Colon (tissue), 2 donors: Measurements from ENCODE around the gene UBE2J2.

Experiments used
- FAIRE-seq: peaks from 2 replicates; lab custom pipeline; 2012; peaks lifted over from hg19 to GRCh38; lab: Jason Lieb, UNC
- donor health status: control.
- donor health status: control.

Gene UBE2J2

DNA sequence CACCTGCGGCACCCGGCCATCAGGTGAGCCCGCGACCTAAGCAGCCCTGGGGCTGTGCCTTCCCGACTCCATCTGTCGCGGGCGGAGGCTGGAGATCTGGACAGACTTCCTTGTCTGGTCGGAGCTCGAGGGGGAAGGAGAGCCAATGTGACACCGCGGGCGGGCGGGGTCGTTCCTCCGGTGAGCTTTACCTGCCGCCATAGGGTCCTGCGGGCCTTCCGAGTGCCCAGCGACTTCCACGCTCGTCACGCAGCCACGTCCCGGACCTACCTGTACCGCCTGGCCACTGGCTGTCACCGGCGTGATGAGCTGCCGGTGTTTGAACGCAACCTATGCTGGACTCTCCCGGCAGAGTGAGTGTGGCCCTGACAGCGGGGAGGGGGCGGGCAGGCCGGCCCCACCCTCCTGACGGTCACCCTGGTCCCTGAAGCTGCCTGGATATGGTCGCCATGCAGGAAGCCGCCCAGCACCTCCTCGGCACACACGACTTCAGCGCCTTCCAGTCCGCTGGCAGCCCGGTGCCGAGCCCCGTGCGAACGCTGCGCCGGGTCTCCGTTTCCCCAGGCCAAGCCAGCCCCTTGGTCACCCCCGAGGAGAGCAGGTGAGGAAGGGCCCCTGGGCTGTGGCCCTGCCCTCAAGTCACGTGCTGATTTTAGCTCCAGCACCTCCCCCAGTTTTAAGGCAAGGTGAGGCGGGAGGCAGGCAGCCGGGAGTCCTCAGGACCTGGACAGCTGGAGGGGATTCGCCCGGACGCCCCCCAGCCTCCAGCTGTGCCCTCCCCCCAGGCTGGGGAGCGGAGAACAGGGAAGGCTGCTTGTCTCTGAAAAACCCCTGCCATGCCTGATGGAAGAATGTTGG lies 35.8 kb upstream of the UBE2J2 start:
- FAIRE-seq, result no peak

DNA sequence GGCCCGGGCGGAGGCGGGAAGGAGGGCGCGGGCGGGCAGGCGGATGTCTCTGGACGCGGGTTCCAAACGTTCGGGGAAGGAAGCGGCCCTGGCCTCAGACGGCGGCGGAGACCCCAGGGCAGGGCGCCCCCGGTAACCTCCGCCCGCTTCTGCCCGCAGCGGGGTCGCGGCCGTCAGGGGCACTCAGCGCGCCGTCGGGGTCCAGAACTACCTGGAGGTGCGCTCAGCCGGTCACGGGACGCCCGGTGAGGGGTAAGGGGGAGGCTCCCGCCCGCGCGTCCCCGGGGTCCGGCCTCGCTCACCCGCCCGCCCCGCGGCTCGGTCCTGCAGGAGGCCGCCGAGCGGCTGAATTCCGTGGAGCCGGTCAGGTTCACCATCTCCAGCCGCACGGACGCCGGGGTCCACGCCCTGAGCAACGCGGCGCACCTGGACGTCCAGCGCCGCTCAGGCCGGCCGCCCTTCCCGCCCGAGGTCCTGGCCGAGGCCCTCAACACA lies 35.1 kb upstream of the UBE2J2 start:
- no peak for FAIRE-seq

DNA sequence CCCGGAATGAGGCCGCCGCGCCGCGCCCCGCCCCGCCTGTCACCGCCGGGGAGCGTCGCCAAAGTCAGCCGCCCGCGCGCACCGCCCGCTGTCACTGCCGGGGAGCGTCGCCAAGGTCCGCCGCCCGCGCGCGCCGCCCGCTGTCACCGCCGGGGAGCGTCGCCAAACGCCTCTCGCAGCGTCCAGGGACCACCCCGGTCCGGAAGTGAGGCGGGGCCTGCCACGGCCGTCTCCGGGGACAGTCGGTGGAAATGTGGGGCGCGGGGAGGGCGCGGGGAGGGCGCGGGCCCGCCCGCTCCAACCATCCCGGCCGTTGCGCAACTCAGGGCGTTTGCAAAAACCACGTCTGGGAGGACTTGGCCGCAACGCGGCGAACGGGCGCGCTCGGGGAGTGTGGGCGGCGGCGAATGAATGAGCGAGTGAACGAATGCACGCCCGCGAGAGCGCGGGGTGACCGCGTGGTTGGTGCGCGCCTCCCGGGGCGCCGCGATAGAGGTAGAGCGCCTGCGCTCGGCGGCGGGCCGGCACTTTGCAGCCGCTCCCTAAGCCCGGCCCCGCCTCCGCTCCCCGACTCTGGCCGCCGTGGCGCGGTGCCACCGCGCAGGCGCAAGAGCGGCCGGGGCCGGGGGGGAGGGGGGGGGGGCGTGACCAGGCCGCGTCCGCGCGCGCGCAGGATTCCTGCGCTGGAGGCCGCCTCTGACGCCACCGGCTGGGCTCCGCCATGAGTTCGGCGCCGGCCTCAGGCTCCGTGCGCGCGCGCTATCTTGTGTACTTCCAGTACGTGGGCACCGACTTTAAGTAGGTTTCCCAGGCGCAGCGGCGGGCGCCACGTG lies 34.5 kb upstream of the UBE2J2 start, which contains the start of the genes ACAP3 and PUSL1:
ACAP3 (minus strand) TSS at position 8 of the 833 bp plus-strand sequence. CDS start 115 bp downstream, outside the sequence.
PUSL1 (plus strand) TSS at position 675 of the 833 bp plus-strand sequence; CDS start at position 722, 47 bp downstream.
- FAIRE-seq, result no peak

DNA sequence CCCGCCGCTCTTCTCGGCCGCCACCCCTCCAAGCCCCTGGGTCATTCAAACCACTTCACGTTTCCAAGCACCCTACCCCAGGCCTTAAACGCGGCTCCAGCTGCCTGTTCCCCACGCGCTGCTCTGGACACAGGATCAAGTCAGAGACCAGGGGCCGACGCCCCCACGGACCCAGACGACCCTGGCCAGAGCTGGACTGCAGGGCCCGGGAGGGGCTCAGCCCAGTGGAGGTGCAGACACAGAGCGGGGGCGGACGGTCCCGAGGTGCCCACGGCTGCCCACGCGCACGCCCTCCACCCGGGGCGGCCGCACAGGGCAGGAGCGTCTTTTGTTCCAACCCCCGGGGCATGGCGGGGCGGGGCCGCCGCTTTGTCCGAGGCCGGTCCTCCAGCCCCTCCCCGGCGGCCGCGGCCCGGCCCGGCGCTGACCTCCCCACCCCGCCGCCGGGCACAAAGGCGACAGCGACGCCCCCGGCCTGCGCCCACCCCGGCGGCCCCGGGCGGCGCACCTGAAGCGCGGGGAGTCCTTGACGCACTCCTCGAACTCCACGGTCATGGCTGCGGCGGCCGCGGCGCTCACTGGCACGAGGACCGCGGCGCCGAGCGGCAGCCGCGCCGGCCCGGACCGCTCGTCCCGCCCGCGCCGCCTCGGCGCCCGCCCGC lies 33.7 kb upstream of the UBE2J2 start:
- FAIRE-seq, result no peak

DNA sequence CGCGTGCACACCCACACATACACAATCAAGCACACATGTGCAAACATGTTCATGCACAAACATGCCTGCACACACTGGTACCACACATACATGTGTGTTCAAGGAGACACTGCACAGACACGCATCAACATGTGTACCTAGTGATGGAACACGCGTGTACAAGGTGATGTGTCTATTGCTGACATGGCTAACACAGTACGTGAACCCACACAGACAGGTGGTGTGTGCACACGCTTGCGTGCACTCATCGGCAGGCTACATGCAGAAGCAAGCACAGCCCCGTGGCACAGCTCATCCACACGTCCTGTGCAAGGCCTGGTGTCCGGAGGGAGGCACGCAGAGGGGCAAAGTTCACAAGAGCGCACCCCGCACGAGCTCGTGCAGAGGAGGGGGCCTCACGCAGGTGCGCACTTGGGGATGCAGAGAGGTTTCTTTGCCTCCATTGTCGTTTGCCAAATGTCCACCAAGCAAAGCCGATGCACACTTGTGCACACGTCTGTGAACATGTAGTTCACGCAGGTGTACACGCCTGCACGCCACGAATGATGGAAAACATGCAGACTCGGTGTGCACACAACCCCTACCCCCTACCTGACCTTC lies 33.1 kb upstream of the UBE2J2 start:
- no peak for FAIRE-seq

DNA sequence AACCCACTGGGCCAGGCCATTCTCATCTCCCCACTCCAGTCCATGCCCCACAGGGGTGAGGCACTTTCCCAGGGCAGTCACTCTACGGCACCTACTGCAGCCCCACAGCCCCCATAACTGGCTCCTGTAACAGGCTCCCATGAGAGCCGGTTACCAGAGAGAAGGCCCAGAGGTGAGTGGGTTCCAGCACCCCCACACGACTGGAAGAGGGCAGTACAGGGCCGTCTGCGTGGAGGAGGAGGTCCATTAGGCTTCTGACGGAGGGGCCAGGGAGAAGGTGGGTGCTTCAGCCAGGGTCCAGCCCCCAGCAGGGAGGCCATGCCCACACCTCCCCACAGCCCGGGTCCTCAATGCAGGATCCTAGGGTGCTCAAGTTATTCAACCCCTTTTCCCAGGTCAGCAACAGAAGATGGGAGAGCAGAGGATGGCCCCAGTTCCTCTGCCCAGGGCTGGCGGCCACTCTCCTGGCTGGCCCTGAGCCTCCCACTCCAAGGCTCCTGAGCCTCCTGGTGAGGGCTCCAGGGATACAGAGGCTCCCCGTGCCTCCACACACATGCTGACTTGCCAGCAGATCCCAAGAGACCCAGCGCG lies 32.5 kb upstream of the UBE2J2 start:
- FAIRE-seq, result no peak

DNA sequence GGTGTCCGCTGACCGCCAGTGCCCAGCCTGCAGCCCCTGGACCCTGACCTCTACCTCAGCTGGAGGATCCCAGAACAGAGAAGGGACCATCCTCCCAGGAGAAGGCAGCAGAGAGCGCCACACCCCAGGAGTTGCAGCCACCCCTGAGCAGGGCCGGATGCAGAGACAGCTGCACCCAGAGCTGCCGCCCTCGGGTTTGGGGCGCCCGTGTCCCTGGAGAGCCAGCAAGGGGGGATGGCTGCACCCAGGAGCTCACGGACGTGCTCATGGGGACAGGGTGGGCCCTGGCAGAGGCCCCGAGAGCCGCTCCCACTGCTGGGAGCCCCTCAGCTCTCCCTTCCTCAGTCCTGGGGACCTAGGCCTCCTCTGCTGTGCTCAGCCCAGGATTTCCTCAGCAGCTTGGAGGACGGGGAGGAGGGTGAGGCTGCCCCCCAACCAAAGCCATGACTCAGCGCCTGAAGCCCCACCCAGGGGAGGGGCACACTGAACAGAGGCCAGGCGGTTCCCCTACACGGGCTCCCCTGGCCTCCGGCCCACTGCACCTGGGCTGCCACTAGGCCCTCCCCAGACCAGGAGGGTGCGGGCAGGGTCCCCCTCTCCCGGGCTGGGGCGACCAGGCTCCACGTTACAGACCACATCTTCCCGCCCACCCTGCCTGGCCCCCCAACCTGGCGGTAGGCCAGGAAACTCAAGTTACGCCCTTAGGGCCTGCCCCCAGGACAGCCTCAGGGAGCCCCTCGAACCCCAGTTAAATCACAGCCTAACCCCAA lies 31.8 kb upstream of the UBE2J2 start:
- no peak for FAIRE-seq

DNA sequence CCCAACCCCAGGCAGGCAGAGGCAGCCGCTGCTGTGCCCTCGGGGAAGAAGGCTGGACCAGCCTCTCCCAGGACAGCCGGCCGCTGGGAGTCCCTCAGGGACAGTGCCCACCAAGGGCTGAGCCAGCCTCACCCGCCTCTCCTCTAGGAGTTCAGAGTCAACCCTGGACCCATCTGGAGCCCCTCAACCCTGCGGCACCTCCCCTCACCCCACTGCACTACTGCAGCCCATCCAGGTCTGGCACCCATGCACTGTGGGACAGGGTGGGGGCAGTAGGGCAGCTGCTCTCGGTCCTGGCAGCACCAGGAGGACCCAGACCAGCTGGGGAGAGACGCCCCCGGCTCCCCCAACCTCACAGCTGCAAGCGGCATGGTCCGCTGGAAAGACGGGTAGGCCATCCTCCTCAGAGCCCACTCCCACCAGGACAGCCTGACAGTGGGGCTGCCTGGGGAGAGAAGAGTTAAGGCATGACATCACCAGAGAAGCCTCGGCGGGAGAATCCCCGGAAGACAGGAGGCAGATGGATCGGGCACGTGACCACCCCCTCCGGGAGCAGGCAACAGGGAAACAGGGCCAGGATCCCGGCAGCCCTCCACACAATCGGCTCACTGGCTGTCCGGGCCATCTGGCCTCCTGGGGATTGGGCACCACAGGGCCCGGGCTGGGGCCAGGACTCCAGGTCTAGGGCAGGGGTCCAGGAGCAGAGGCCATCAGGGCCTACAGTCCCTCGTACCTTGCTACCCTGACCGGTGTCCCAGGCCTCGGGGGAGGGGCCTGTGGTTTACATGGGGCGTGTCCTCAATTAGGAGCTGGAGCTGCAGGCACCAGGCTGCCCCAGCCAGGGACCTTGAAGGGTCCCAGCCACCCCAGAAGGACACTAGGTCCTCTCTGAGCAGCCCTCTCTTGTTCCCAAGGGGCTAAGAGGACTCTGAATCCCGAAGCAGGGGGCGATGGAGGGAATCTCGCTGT lies 31.0 kb upstream of the UBE2J2 start:
- no peak for FAIRE-seq

DNA sequence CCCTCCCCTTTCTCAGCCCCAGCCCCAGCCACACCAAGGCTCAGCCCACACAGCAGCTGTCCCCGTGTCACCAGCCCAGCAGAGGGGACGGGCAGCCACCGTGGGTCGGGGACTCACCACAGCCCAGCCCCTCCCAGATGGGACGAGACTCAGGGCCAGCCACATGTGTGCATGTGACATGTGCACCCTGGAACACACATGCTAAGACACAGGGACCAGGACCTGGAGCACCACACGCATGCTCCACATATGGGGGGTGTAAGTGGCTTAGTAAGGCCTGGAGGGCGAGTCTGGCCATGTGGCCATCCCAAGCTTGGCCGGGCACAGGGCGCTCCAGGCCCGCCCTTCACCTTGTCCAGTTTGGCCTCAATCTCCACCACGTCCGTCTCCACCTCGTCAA lies 30.1 kb upstream of the UBE2J2 start:
- FAIRE-seq, result no peak

DNA sequence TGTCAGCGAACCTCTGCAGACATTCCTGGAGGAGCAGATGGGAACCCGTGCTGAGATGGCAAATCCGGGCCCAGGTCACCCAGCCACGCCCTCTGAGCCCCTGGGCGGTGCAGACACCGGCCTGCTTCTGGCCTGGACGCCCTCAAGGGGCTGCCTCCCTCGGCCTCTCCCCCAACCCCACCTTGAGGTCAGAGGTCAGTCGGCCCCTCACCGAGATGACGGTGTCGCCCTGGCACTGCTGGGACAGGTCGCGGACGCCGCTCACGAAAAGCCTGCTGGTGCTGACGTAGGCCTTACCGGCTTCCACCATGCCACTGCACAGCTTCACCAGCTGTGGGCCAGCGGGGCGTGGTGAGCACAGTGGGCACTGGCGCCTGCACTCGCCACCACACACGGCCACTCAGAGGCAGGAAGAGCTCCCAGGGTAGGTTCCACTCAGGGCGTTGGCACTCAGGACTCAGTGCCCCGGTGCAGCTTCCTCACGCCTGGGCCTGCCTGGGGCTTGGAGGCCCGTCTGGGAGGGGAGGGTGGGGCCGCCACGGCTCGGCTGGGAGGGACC lies 29.4 kb upstream of the UBE2J2 start:
- no peak for FAIRE-seq

DNA sequence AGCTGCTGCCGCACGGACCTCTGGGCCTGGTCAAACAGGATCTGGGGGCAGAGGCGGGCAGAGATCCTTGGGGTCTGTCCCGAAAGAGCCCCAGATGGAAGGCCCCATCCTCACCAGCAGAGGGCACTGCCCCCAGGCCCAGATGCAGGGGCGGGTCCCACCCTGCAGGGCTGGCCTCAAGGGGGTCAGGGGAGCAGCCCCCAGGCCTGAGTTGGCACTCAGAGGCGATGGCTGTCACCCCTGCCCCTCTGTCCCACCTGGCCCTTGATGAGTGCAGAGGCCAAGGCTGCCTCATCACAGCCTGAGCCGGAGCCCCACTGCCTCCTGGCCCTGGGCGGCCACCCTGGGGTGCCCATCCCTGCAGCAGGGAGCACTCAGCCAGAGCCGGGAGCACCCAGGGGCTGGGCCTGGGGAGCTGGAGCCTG lies 28.4 kb upstream of the UBE2J2 start:
- no peak for FAIRE-seq

DNA sequence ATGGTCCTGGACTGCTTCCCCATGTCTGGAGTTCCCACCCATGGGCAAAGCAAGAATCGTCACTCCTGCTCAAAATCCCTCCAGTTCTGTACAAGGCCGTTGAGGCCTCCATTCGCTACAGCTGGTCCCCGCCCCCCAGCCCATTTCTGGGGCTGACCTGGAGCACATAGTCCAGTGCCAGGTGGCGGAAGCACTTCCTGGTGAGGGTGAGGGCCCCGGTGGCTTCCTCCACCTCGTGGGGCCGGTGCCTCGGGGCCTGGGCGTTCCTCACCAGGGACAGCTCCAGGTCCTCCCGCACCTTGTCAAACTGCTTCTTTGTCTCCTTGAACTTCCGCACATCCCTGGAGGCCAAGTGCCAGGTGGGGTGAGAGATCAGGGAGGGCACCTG lies 26.7 kb upstream of the UBE2J2 start:
- FAIRE-seq, result no peak

DNA sequence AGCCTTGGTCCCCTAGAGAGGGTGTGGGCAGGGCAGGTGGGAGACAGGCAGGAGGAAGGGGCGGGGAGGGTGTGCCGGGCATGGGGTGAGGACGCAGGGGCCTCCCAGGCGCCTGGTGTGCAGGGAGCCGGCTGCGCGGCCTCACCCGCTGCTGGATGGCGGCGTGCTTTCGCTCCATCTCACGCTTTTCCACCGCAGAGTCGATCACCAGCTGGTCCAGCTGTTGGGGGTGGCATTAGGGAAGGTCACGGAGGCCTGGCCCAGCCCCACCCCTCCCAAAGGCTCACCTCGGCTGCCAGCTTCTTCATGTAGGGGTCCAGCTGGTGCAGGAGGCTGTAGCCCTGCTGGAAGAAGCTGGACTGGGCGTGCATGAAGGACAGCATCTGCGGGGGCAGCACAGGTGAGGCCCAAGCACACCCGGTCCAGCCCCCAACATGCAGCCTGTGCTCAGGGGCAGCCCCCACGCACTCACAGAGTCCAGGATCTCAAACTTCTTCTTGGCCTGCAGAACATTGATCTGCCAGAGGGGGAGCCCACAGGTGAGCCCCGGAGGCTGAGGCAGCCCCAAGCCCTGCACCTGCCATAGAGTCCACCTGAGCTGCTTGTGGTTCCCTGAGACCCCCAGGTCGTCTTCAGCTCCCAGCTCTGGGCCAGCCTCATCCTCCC lies 26.2 kb upstream of the UBE2J2 start:
- no peak for FAIRE-seq

DNA sequence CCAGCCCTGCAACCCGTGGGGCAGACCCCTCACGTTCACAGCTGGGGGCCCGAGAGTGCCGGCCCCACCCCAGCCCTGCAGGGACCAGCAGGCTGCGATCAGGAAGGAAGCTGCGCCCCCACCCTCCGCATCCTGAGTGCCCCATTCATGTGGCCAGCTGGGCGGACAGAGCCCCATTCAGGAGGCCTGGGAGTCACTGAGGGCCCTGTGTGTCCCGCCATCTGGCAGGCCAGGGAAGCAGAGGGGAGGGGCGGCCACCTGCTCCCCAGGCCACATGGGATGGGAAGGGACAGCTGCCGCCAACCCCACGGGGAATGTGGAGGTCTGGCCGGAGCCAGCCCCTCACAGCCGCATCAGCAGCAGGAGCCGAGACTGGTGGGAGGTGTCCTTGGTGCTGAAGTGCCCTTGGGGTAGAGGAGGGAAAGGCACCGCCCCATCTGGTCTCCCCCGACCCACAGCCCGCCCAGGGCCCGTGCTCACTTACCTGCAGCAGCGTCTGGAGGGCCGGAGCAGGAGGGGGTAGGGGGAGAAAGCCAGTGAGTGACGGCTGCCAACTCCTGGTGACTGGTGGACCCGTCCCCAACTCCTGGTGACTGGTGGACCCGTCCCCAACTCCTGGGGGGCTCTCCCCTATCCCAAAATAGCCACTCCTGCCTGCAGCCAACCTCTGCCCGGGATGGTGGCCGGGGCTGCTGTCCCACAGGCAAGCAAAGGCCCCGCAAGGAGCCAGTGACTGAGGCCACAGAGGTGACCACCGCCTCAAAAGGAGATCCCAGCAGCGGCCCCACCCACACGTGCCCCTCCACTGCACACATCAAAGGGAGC lies 25.4 kb upstream of the UBE2J2 start:
- FAIRE-seq, result no peak

DNA sequence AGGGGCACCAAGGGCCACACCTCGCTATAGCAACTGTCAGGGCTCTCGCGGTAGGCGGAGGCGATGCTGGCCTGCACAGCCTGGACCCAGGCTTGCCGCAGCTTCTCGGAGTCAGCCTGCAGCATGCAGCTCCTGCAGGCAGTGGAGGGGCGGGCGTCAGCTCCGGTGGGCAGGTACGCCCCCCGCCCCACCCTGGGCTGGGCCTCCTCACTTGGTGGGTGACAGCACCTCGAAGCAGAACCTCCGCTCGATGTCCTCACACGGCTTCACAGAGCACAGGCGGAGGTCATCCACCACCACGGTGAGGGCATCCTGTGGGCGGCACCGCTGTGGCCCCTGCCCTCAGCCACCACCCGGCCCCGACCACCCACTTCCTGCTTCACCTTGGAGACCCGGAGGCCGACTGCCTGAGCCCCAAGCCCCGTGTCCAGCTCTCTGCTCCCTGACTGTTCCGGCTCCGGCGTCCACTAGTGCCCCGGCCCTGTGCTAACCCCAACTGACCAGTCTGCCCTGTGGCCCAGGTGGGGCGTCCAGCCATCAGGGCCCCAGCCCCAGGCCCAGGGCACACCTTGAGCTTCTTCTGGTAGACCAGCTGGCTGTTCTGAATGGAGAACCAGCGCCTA lies 24.3 kb upstream of the UBE2J2 start:
- no peak for FAIRE-seq

DNA sequence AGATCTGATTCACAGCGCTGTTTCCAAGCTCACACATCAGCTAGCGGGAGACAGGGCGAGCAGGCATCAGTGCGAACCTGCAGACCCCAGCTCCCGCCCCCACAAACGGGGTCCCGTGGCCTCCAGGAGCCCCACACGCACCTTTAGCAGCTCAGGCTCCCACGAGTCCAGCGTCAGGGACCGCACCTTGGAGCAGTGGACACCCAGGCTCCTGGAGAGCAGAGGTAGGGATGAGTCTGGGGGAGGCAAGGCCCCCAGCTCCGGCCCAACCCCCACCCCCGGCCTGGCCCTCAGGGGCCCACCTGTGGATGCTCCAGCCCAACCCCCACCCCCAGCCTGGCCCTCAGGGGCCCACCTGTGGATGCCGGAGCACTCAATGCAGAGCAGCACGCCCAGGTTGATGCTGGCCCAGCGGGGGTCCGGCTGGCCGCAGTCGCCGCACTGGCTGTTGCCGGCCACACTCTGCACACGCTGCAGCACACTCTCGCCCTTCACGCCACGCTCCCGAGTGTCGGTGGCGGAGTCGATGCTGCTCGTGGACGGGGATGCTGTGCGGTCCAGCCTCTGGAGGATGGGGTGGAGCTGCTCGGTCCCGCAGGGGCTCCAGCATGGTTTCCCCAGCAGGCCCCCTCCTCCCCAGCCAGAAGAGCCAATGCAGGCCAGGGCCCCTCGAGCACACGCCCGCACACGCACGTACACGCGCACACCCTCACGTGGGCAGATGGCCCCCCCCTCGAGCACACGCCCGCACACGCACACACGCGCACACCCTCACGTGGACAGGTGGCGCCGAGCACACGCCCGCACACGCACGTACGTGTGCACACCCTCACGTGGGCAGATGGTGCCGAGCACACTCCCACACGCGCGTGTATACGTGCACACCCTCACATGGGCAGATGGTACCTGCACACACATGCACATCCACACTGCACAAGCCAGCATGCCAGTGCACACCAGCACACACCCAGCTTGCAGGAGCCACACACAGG lies 22.7 kb upstream of the UBE2J2 start:
- FAIRE-seq, result no peak
